Glutamatergic neuron (in vitro differentiated cells): ENCODE data around the gene CCHCR1. TPM values are rescaled to one million over a fixed set of nuclear protein-coding genes. Genes with fewer than 3 reads are reported as not detected.

ENCODE experiments used
- DNase-seq: peaks from one replicate; pipeline ENCODE4 v3.0.0; 2022
- H3K27ac Mint-ChIP-seq: one replicate; pipeline ENCODE4 v1.8.0; 2020; ENCODE audit warnings: mild to moderate bottlenecking, mixed read lengths, inconsistent platforms; ENCODE audit not compliant: unreplicated experiment
- H3K27me3 Mint-ChIP-seq: one replicate; pipeline ENCODE4 v1.8.0; 2020; ENCODE audit warnings: mild to moderate bottlenecking, moderate library complexity, mixed read lengths, inconsistent platforms; ENCODE audit not compliant: unreplicated experiment
- H3K36me3 Mint-ChIP-seq: one replicate; pipeline ENCODE4 v1.8.0; 2020; ENCODE audit warnings: mild to moderate bottlenecking, mixed read lengths, inconsistent platforms; ENCODE audit not compliant: unreplicated experiment
- H3K4me1 Mint-ChIP-seq: one replicate; pipeline ENCODE4 v1.8.0; 2020; ENCODE audit warnings: mild to moderate bottlenecking, low read depth, mixed read lengths, inconsistent platforms; ENCODE audit not compliant: unreplicated experiment
- H3K4me3 Mint-ChIP-seq: one replicate; pipeline ENCODE4 v1.8.0; 2020; ENCODE audit warnings: mild to moderate bottlenecking, mixed read lengths, inconsistent platforms; ENCODE audit not compliant: unreplicated experiment
- H3K9me3 Mint-ChIP-seq: one replicate; pipeline ENCODE4 v1.8.0; 2020; ENCODE audit warnings: mild to moderate bottlenecking, moderate library complexity, mixed read lengths, inconsistent platforms; ENCODE audit not compliant: unreplicated experiment
- total RNA-seq: library from RNA; stranded (reverse); fragmentation: NEBNext Ultra II Directional; extraction: Animal tissue kit (Norgen Biotek cat#: 25700); gene quantifications from one replicate; pipeline ENCODE4 v1.2.1, GENCODE V29; 2021; ENCODE audit not compliant: unreplicated experiment
- TF ChIP-seq, protein P1 (sequence below): fragments of 200-600 bp; sonication (generic); IDR thresholded peaks from one replicate; pipeline ENCODE4 v1.5.0; 2021; ENCODE audit not compliant: partially characterized antibody, unreplicated experiment

The CCHCR1 gene
- total RNA-seq, 1 donor from 2014 or later = 28.7 TPM

DNA sequence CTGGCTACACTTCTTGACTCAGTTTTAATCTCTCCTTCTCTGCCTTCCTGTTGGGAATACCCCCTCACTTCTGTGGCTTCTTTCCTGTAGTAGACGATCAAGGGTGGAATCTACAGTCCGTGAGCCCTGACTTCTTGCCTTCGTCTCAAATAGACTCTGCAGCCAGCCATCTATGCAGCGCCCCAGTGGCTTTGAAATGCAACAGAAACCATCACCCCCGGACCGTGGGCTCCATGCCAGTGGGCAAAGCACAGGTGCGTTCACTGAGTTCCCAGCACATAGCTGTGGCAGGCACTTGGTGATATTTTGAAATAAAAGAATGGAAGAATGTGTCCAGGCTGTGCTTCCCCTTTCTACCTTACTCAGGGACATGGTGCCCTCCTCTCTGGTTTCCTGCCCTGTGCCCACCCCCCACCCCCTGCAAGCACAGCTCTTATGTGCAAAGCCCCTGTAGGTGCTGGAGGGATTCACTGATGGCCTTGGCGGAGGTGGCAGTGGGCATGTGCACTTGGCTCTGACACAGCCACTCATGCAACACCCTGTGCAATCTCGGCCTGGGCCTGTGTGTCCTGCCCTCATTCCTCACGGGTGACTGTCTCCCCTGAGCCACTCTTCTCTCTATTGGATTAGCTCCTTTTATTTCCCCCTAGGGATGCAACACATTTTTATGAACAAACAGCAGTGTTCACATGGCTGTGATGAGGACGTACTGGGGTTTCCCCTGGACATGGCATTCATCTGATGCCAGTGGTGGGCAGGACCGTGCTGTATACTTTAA, 31.8 kb downstream of the CCHCR1 start:
- TF ChIP-seq, protein P1, sequence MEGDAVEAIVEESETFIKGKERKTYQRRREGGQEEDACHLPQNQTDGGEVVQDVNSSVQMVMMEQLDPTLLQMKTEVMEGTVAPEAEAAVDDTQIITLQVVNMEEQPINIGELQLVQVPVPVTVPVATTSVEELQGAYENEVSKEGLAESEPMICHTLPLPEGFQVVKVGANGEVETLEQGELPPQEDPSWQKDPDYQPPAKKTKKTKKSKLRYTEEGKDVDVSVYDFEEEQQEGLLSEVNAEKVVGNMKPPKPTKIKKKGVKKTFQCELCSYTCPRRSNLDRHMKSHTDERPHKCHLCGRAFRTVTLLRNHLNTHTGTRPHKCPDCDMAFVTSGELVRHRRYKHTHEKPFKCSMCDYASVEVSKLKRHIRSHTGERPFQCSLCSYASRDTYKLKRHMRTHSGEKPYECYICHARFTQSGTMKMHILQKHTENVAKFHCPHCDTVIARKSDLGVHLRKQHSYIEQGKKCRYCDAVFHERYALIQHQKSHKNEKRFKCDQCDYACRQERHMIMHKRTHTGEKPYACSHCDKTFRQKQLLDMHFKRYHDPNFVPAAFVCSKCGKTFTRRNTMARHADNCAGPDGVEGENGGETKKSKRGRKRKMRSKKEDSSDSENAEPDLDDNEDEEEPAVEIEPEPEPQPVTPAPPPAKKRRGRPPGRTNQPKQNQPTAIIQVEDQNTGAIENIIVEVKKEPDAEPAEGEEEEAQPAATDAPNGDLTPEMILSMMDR = no peak
- no peak overlapping the region for H3K27ac Mint-ChIP-seq
- H3K9me3 Mint-ChIP-seq = no peaks in the 10 kb centered on the region
- no peak for DNase-seq
- H3K4me3 Mint-ChIP-seq = no peak overlapping the region
- H3K27me3 Mint-ChIP-seq = peaks cover 2% of the 10 kb centered on the region
- no peaks in the 10 kb centered on the region for H3K36me3 Mint-ChIP-seq
- no peaks in the 10 kb centered on the region for H3K4me1 Mint-ChIP-seq

GRCh38 chr6:31125162-31125561, 32.4 kb downstream of the CCHCR1 start:
- TF ChIP-seq, protein P1 = no peak
- Mint-ChIP-seq H3K27me3 (peaks cover 2% of the 10 kb centered on the region), H3K4me3 (no peak overlapping the region), H3K27ac (no peak overlapping the region), H3K4me1 (no peaks in the 10 kb centered on the region), H3K9me3 (no peaks in the 10 kb centered on the region), H3K36me3 (no peaks in the 10 kb centered on the region)
- no peak for DNase-seq

GRCh38 chr6:31122791-31123706, 34.6 kb downstream of the CCHCR1 start:
- TF ChIP-seq, protein P1 = no peak
- H3K4me3 Mint-ChIP-seq = no peak overlapping the region

DNA sequence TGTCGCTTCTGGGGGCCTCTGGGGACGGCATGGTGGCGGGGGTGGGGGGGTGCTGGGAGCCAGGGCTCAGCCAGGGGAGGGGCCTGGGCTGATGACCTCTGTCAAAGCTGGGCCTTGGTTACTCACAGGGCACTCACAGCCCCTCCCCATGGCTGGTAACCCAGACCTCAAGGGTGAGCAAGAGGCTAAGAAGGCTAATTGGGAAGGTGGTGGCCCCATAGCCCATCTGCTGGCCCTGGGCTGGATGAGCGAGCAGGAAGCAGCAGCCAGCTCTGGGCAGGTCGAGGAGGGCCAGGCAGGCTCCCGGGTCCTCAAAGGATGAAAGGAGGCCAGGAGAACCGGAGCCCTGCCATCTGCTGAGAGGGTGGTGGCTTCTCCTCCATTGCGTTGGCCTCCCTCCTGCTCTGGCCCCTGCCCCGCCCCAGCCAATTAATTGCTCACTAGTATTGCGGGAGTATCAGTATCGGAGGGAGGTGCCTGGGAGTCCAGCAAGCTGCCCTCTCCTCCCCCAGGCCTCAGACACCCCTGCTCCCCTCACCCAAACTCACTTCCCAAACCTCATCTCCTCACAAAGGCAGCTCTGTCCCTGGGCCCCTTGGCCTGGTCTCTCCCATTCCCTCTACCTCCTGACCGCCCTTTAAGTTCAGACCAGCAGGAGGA, 36.3 kb downstream of the CCHCR1 start:
- Mint-ChIP-seq H3K27me3 (peaks cover 2% of the 10 kb centered on the region), H3K27ac (no peak overlapping the region), H3K4me1 (no peaks in the 10 kb centered on the region), H3K4me3 (no peak overlapping the region), H3K9me3 (peaks cover 2% of the 10 kb centered on the region), H3K36me3 (no peaks in the 10 kb centered on the region)
- no peak for DNase-seq
- TF ChIP-seq, protein P1 = no peak

More at GRCh38 chr6:31122791-31123706, 34.6 kb downstream of the CCHCR1 start:
- H3K4me1 Mint-ChIP-seq = no peaks in the 10 kb centered on the region
- DNase-seq = no peak
- no peaks in the 10 kb centered on the region for H3K36me3 Mint-ChIP-seq
- H3K9me3 Mint-ChIP-seq = peaks cover 2% of the 10 kb centered on the region
- no peak overlapping the region for H3K27ac Mint-ChIP-seq
- H3K27me3 Mint-ChIP-seq = peaks cover 4% of the 10 kb centered on the region
